NCI-H774 (cell line): ENCODE measurements around the gene NRSN2.

Experiments used
- DNase-seq: peaks from one replicate; lab custom pipeline; 2025; lab: John Stamatoyannopoulos, UW

Gene NRSN2

GRCh38 chr20:397432-398237, 50.7 kb downstream of the NRSN2 start:
- DNase-seq: no peak

GRCh38 chr20:399182-399707, 52.3 kb downstream of the NRSN2 start:
- DNase-seq: no peak

GRCh38 chr20:400128-400453, 53.2 kb downstream of the NRSN2 start:
- no peak for DNase-seq

GRCh38 chr20:400454-401275, 53.8 kb downstream of the NRSN2 start:
- DNase-seq: no peak

DNA sequence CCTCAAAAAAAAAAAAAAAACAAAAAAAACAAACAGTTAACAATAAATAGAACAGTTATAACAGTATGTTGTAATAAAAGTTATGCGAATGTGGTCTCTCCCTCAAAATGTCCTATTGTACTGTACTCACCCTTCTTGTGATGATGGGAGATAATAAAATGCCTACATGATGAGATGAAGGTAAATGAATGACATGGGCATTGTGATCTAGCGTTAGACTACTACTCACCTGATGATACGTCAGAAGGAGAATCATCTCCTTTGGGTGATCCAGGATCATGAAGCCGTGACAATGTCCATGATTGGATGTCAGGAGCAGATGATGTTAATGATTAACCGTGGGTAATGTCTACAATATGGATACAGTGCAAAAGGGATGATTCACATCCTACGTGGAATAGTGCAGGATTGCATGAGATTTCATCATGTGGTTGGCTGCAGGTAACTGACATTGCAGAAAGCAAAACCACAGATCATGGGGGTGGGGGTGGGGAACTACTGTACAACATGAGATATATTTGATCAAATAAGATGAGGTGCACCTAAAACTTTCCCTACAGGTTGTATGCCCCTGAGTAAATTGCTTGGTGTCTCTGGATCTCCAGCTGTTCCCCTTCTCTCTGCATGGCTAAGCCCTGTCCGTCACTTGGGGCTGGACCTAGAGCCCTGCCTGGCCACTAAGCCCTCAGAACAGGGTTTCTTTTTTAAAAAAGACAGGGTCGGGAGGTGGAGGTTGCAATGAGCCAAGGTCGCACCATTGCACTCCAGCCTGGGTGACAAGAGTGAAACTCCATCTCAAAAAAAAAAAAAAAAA, 55.0 kb downstream of the NRSN2 start:
- DNase-seq: no peak

- DNase-seq: no peak
Observed at GRCh38 chr20:402496-402885, 55.6 kb downstream of the NRSN2 start.

DNA sequence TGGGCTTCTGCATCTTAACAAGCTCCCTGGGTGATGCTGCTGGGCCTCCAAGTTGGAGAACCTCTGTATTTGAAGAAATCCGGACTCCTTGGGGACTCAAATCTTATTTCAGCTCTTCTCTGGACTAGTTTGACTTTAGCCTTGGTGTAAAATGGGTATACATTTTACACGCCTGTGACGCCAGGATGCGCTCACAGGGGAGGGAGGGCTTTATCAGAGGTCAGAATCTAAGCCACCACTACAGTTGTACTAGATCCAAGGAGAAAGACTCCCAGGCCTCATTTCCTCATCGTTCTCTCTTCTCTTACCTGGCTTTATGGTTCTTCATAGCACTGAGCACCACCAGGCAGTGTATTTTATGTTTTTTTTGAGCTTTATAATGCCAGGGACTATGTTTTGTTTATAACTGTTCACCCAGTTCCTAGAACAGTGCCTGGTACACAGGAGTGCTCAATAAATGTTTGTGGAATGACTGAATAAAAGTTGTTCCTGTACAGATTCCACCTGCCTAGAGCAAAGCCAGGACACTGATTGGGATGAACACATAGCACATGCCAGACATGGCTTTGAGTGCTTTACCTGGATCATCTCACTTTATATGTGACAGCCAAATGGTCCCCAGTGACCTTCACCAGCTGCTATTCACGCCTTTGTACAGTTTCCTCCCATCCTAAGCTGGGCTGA, 56.1 kb downstream of the NRSN2 start:
- no peak for DNase-seq

DNA sequence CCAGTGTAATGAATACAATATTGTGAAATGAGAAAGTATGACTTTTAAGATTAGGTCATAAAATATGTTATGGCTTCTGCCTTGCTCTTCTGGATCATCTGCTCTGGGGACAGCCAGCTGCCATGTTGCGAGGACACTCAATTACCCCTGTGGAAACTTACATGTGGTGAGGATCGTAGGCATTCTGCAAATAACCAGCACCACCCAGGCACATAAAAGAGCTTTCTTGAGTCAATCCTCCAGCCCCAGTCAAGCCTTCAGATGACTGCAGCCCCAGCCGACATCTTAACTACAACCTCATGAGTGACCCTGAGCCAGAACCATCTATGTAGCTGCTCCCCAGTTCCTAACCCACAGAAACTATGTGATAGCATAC, 56.7 kb downstream of the NRSN2 start:
- DNase-seq: no peak

DNA sequence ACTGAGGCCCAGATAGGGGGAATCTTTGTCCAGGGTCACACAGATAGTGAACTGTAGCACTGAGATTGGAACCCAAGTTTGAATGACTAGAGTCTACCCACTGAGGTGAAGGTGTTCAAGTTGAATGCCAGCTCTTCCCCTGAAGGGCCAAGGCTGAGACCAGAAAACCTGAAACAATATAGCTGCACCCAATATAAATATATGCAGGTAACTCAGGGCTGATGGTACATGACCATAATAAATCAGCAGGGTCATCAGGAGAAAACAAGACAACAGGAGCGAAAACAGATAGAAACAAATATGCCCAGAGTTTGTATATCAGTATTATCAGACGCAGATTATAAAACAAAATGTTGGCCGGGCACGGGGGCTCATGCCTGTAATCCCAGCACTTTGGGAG, 57.2 kb downstream of the NRSN2 start:
- DNase-seq: no peak
